ACC112 (cell line): ENCODE measurements around the gene ANKRD44.
A peak's percentile ranks its signal among the peaks of the same experiment; 100 is the strongest.
"Not testable (repeated sequence)": the region's sequence is repeated elsewhere in the genome, so short reads cannot be mapped to it uniquely, and the experiment has no call there.

ENCODE experiments used
- H2AFZ ChIP-seq: fragments of 200-600 bp; sonication (generic); one replicate; pipeline ENCODE4 v1.6.0; 2017; ENCODE audit warnings: antibody characterized with exemption, low read length; ENCODE audit not compliant: unreplicated experiment
- H3K27ac ChIP-seq: fragments of 200-600 bp; sonication (generic); 2 replicates; pipeline ENCODE4 v1.5.1; 2014; ENCODE audit warnings: low read depth, mild to moderate bottlenecking, antibody characterized with exemption, low read length, moderate library complexity
- H3K27me3 ChIP-seq: fragments of 200-600 bp; sonication (generic); 2 replicates; pipeline ENCODE4 v1.6.1; 2014; ENCODE audit warnings: mild to moderate bottlenecking, antibody characterized with exemption, low read length, moderate library complexity, mixed read lengths; ENCODE audit not compliant: insufficient read depth
- H3K36me3 ChIP-seq: fragments of 200-600 bp; sonication (generic); 2 replicates; pipeline ENCODE4 v1.6.1; 2016; ENCODE audit warnings: mild to moderate bottlenecking, antibody characterized with exemption, low read length, moderate library complexity, mixed read lengths; ENCODE audit not compliant: insufficient read depth
- H3K4me1 ChIP-seq: fragments of 200-600 bp; sonication (generic); one replicate; pipeline ENCODE4 v1.6.1; 2016; ENCODE audit warnings: low read length, mixed read lengths; ENCODE audit not compliant: insufficient read depth, unreplicated experiment, control insufficient read depth
- H3K4me3 ChIP-seq: fragments of 200-600 bp; sonication (generic); 2 replicates; pipeline ENCODE4 v1.5.1; 2014; ENCODE audit warnings: mild to moderate bottlenecking, low read depth, low read length
- H3K79me2 ChIP-seq: fragments of 200-600 bp; sonication (generic); one replicate; pipeline ENCODE4 v1.6.0; 2016; ENCODE audit warnings: low read length; ENCODE audit not compliant: control insufficient read depth, unreplicated experiment, insufficient read depth

The ANKRD44 gene

GRCh38 chr2:197031803-197032202 is 278.8 kb downstream of the ANKRD44 start:
- Histone ChIP-seq H3K4me1 (no peaks in the 10 kb centered on the region), H3K36me3 (no peaks in the 10 kb centered on the region), H2AFZ (no peak overlapping the region), H3K79me2 (no peaks in the 10 kb centered on the region), H3K27ac (no peak overlapping the region), H3K4me3 (no peak overlapping the region), H3K27me3 (no peaks in the 10 kb centered on the region)

DNA sequence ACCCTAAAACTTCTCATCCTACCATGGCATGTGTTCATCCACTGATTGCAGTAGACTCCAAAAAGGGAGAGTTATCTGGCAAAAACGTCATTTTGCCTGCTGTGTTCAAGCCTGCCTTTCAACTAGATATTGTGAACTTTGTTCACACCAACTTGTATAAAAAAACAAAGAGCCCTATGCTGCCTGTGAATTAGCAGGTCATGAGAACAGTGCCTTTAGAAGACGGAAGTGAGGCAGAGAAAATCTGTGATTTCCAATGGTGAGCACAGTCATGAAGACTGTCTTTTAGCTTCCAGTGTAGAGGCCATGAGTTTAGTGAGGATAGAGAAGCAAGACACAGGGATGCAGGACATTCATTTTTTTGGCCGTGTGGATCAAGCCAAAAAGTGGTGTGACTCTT is 280.5 kb downstream of the ANKRD44 start:
- H3K36me3 ChIP-seq, result no peaks in the 10 kb centered on the region
- no peaks in the 10 kb centered on the region for H3K4me1 ChIP-seq
- no peak overlapping the region for H3K27ac ChIP-seq
- no peak overlapping the region for H3K4me3 ChIP-seq
- H3K27me3 ChIP-seq, result no peaks in the 10 kb centered on the region
- no peaks in the 10 kb centered on the region for H3K79me2 ChIP-seq
- no peak overlapping the region for H2AFZ ChIP-seq

GRCh38 chr2:197028633-197029032 is 281.9 kb downstream of the ANKRD44 start:
- Histone ChIP-seq H3K4me1 (no peaks in the 10 kb centered on the region), H2AFZ (no peak overlapping the region), H3K27ac (no peak overlapping the region), H3K79me2 (no peaks in the 10 kb centered on the region), H3K36me3 (no peaks in the 10 kb centered on the region), H3K27me3 (no peaks in the 10 kb centered on the region), H3K4me3 (no peak overlapping the region)

DNA sequence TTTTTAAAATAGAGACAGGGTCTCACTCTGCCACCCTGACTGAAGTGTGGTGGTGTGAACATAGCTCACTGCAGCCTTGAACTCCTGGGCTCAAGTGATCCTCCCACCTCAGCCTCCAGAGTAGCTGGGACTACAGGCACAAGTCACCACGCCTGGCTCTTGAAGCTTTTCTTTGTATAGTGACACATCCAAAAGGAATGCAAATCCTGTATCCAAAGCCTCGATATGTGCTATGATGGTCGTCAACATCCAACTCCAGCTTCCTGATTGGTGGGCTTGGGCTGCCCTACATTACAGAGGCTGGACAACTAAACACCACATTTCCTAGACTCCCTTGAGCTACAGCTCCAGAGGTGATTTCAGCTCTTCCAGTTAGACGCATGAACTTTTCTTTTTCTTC is 282.4 kb downstream of the ANKRD44 start:
- Histone ChIP-seq H3K79me2 (no peaks in the 10 kb centered on the region), H2AFZ (no peak overlapping the region), H3K27ac (no peak overlapping the region), H3K4me1 (no peaks in the 10 kb centered on the region), H3K36me3 (no peaks in the 10 kb centered on the region), H3K27me3 (no peaks in the 10 kb centered on the region), H3K4me3 (no peak overlapping the region)

- Histone ChIP-seq H3K36me3 (no peaks in the 10 kb centered on the region), H3K27me3 (no peaks in the 10 kb centered on the region), H3K4me3 (no peak overlapping the region), H3K4me1 (no peaks in the 10 kb centered on the region), H3K79me2 (no peaks in the 10 kb centered on the region), H2AFZ (no peak overlapping the region), H3K27ac (no peak overlapping the region)
These were observed 286.4 kb downstream of the ANKRD44 start for GRCh38 chr2:197024206-197024605.

DNA sequence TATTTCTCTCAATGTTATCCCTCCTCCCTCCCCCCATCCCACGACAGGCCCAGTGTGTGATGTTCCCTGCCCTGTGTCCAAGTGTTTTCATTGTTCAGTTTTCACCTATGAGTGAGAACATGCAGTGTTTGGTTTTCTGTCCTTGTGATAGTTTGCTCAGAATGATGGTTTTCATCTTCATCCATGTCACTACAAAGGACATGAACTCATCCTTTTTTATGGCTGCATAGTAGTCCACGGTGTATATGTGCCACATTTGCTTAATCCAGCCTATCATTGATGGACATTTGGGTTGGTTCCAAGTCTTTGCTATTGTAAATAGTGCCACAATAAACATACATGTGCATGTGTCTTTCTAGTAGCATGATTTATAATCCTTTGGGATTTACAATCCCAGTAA is 289.7 kb downstream of the ANKRD44 start:
- H3K36me3 ChIP-seq, H3K27me3 ChIP-seq, H3K79me2 ChIP-seq, H3K27ac ChIP-seq, H2AFZ ChIP-seq, H3K4me3 ChIP-seq, H3K4me1 ChIP-seq: not testable (repeated sequence)

- no peaks in the 10 kb centered on the region for H3K36me3 ChIP-seq
- H3K4me3 ChIP-seq, result no peak overlapping the region
- no peaks in the 10 kb centered on the region for H3K79me2 ChIP-seq
- no peaks in the 10 kb centered on the region for H3K27me3 ChIP-seq
- peaks cover 4% of the 10 kb centered on the region for H3K4me1 ChIP-seq
- H2AFZ ChIP-seq, result no peak overlapping the region
- no peak overlapping the region for H3K27ac ChIP-seq
These were observed 297.5 kb downstream of the ANKRD44 start for GRCh38 chr2:197013098-197013497.

- no peaks in the 10 kb centered on the region for H3K36me3 ChIP-seq
- no peak overlapping the region for H3K27ac ChIP-seq
- H2AFZ ChIP-seq, result peak overlapping the region; percentile 58
- no peaks in the 10 kb centered on the region for H3K79me2 ChIP-seq
- no peak overlapping the region for H3K4me3 ChIP-seq
- H3K27me3 ChIP-seq, result no peaks in the 10 kb centered on the region
- H3K4me1 ChIP-seq, result peaks cover 7% of the 10 kb centered on the region
These were observed 298.6 kb downstream of the ANKRD44 start for GRCh38 chr2:197011801-197012641.

DNA sequence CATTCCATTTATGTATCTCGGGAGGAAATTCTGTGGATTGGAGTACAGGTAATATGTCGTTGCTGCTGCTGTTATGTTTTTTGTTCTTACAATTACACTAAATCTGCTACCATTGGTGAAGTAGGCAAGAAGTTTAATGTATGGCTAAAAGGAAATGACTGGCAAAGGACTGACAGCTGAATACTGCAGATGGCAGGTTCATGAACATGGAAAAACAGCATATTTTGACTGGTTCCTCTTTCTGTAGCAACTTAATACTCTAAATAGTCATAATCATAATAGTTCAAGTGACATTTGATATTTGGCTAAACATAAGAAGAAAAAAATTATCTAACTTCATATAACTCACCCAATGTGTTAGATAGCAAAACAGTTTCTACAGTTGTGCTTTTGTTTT is 299.6 kb downstream of the ANKRD44 start:
- no peaks in the 10 kb centered on the region for H3K36me3 ChIP-seq
- no peaks in the 10 kb centered on the region for H3K79me2 ChIP-seq
- no peak overlapping the region for H2AFZ ChIP-seq
- no peak overlapping the region for H3K4me3 ChIP-seq
- H3K4me1 ChIP-seq, result peaks cover 7% of the 10 kb centered on the region
- no peak overlapping the region for H3K27ac ChIP-seq
- H3K27me3 ChIP-seq, result no peaks in the 10 kb centered on the region

GRCh38 chr2:197010200-197011020 is 300.2 kb downstream of the ANKRD44 start:
- no peak overlapping the region for H3K27ac ChIP-seq
- H2AFZ ChIP-seq, result no peak overlapping the region
- no peaks in the 10 kb centered on the region for H3K79me2 ChIP-seq
- H3K36me3 ChIP-seq, result no peaks in the 10 kb centered on the region
- H3K27me3 ChIP-seq, result no peaks in the 10 kb centered on the region
- H3K4me3 ChIP-seq, result no peak overlapping the region
- peaks cover 7% of the 10 kb centered on the region for H3K4me1 ChIP-seq
